Epidermal melanocyte (primary cell): Measurements from ENCODE around the gene MACO1.

ENCODE experiments used
- DNase-seq: peaks from one replicate; pipeline ENCODE4 v3.0.0; 2011; ENCODE audit warnings: low spot score; ENCODE audit not compliant: insufficient read length

The MACO1 gene

GRCh38 chr1:25523542-25523941 is 92.8 kb downstream of the MACO1 start:
- DNase-seq: no peak

GRCh38 chr1:25524568-25525360 is 94.1 kb downstream of the MACO1 start:
- DNase-seq: no peak

DNA sequence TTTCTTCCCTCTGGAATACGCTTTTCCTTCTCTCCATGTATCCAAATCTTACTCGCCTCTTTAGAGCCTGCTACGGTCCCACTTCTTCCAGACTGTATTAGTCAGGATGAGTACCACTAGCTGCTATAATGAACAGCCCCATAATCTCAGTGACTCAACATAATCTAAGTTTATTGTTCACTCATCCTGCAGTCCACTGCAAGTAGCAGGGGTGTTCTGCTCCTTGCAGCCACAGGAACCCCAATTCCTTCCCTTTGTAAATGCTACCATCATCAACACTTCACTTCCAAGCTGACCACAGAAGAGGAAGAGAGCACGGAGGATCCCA is 94.6 kb downstream of the MACO1 start:
- no peak for DNase-seq

DNA sequence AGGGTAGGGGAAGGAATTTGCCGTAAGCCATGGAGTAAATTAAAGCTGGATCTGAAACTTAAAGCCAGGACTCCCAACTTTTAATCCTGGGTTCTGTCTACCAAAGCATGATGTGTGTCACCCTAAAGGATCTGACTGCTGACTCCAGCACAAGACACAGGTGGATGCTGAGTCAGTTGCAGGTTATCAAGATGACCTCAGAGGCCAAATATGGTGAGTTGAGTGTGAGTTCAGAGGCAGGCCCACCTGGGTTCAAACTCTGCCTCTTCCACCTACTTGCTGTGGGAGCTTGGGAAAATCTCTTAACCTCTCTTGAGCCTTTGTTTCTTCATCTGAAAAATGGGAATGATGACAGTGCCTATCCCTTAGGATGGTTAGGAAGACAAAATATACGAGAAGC is 96.1 kb downstream of the MACO1 start:
- no peak for DNase-seq

GRCh38 chr1:25527226-25527846 is 96.6 kb downstream of the MACO1 start:
- no peak for DNase-seq

- DNase-seq: no peak
Measured at GRCh38 chr1:25527946-25528595, 97.4 kb downstream of the MACO1 start.

GRCh38 chr1:25528881-25529517 is 98.3 kb downstream of the MACO1 start:
- DNase-seq: no peak

GRCh38 chr1:25529518-25530185 is 99.0 kb downstream of the MACO1 start:
- no peak for DNase-seq

DNA sequence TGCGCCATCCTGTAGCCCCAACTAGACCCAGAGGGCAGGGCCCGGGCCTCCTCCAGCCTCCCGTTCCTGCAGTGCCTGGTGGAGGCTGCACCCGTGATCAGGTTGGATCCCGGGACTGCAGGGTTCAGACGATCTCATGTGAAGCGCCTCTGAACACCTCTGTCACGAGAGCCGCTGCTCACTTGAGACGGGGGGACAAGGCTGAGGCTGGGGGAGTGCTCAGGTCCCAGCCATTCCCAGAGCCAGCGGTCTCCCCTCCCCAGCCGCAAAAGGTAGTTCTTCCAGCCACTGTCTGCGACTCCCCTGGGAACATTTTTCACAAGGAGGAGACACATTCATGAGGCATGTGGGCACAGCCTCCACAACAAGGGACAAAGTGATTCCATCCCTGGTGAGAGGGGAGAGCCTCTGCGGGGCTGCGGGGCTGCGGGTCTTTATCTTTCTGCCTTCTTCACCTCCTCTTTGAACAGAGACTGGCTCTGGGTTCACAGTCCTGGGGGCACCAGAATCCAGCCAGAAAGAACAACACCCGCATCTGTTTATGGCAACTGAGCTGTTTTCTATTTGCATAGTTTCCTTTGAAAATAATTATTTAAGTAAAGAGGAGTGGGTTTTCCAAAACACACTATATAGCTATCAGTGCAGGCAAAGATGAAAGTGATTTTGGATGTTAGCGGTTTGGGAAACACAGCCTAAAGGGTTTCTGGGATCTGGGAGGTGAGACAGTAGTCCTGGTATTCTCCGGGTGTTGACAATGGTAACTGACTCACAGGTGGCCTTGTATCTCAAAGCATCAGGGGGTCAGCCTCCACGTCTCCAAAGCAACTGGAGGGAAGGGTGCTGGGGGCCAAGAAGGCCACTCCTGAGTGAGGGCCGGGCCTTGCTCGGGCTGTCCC is 99.7 kb downstream of the MACO1 start:
- DNase-seq: no peak

DNA sequence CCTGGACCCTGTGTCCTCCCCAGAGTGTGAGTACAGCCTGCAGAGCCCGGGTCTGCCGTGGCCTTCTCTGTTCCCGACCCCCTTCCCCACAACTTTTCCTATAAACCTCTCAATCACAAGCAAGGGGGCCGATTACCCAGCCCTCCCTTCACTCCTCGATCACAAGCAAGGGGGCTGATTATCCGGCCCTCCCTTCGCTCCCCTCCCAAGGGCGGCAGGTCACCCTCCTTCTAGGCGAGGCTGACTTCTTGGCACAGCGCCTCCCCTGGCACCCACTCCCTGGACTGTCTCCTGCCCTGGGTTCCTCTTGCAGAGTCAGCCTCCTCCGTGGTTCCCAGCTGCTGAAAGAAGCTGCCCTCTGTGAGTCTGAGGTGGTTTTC is 100.4 kb downstream of the MACO1 start:
- DNase-seq: no peak

- DNase-seq: no peak
Measured at GRCh38 chr1:25532970-25533369, 102.3 kb downstream of the MACO1 start.

DNA sequence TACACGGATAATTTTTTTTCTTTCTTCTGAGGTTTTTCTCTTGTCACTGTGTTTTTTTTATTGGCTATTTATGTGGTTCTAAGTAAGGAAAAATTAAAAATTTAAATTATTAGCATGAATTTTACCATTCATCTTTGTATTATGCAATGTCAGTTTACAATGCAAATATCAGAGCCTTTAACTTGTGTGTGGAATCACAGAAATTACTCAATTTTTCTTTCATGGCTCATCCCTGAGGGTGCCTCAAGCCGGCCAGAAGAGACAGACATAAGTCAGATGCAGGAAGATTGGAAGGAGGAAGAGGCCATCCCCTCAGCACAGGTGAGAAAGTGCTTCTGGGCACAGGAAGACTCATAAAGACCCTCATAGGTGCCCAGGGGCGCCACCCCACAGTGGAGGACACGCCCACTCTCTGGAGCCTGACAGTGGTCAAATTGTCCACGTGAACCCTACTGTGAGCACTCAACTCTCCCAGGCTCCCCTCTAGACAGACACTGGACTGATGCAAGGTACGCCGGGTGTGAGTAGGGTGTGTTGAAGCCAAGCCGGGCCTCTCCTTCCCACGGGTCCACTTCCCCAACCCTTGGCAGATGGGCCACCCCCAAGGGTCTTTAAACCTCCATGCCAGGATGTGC is 103.2 kb downstream of the MACO1 start:
- DNase-seq: no peak

GRCh38 chr1:25534410-25534788 is 103.7 kb downstream of the MACO1 start:
- DNase-seq: no peak

DNA sequence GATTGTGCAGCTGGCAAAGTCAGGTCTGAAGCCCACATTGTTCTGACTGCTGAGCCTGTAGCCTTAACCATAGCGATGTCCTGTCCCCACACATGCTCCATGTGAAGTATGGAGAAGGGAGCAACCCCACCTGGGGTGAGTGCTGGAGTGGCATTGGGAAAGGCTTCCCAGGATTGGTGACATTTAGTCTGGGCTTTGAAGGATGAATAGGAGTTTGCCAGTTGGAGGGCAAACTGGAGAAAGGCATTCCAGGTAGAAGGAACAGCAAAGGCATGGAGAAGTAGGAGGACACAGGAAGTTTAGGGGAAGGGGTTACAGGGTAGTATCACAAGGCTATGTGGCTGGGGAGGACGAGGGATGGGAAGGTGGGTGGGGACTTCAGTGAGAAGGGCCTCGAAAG is 105.4 kb downstream of the MACO1 start:
- DNase-seq: no peak

- no peak for DNase-seq
Measured at GRCh38 chr1:25537153-25537831, 106.6 kb downstream of the MACO1 start.

DNA sequence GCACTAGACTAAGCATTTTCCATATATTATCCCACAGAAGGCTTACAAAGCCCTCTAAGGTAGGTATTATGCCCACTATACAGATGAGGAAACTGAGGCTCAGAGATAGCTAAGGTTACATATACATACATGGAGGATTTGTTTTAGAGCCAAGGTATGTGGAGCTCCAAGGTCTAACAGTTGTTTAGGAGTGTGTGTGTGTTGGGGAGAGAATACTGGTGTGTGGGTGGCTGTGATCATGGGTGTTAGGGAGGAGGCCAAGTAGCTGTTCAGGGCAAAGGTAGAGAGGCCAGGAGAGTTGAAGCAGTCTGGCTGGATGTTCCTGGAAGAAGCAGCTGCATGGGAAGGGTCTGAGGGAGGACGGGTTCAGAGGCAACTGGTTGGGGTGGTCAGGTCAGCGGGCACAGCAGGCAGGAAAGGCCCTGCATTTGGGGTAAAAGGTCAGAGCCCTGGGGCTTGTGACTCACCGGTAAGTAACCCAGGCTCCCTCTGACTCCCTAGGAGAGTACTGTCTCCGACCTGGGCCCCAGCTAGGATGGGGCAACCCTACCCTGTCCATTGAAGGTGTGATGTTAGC is 107.6 kb downstream of the MACO1 start:
- no peak for DNase-seq

- DNase-seq: no peak
Measured at GRCh38 chr1:25540750-25541342, 110.1 kb downstream of the MACO1 start.

- no peak for DNase-seq
Measured at GRCh38 chr1:25541425-25541824, 110.7 kb downstream of the MACO1 start.
